HG02678 (cell line): Measurements from ENCODE around the gene TP53INP2.
"Not testable (repeated sequence)": the region's sequence is repeated elsewhere in the genome, so short reads cannot be mapped to it uniquely, and the experiment has no call there.

Source experiments
- ATAC-seq: cut with Tn5 transposase; IDR thresholded peaks from one replicate; pipeline ENCODE4 v1.9.1; 2021; ENCODE audit warnings: mild to moderate bottlenecking, moderate library complexity; ENCODE audit not compliant: unreplicated experiment

TP53INP2 gene

GRCh38 chr20:34705397-34706301 is 1.5 kb downstream of the TP53INP2 start:
- ATAC-seq: no peak

DNA sequence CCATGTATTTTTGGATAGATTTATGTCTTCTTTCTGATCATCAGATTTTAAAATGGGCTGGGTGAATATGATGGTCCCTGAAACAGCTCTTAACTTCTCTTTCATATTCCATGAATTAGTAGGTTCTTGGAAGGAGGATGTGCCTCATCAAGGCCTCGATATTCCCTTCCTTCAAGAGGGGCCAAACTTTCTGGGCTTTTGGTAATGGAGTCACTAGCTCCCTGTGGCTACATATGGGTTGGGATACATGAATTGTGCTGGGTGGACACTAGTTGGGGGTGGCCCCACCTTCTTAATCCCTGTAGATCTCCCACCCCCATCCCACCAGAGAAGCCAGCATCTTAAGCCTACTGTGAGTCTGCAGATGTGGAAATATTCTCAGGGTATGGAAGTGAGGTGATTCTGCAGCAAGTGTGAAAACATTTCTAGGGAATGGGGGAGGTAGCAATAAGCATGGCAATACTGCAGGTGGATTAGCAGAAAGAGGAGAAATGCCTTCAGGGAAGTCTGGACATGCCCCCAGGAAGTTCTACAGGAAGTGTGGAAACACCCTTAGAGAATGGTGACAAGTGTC is 2.2 kb downstream of the TP53INP2 start:
- ATAC-seq: no peak

DNA sequence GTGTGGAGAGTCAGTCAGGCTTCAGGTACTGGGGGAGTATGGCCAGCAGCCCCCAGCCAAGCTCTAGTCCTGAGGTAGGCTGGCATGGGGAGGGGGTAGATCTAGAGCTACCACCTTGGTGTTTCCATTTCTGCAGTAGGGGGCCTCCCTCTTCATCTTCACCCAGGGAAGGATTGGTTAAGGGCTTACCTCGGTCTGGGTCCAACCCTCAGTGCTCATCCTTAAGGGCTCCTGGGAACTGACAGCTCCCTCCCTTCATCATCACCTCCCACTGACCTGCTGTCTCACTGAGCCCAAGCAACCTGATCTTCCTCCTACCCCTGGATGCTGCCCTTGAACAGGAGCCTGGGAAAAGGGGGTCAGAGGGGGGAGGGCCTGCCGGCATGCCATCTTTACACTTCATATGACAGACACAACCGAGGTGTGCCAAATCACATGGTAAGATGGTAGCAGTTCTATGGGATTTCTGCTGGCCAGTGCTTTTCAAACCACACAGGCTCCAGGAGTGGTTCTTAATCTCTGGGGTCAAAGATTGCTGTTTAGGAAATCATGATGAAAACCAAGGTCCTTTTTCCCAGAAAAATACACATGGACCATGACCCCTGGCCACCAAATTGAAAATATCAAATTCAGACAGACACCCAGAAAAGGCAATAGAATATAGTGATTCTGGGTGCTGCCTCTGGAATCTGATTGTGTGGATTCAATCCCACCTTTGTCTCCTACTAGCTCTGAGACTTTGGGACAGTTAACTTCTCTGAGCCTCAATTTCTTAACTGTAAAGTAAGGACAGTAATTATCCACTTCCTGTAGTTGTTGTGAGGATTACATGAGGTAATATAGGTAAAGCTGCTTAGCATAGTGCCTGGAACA is 3.0 kb downstream of the TP53INP2 start:
- no peak for ATAC-seq

DNA sequence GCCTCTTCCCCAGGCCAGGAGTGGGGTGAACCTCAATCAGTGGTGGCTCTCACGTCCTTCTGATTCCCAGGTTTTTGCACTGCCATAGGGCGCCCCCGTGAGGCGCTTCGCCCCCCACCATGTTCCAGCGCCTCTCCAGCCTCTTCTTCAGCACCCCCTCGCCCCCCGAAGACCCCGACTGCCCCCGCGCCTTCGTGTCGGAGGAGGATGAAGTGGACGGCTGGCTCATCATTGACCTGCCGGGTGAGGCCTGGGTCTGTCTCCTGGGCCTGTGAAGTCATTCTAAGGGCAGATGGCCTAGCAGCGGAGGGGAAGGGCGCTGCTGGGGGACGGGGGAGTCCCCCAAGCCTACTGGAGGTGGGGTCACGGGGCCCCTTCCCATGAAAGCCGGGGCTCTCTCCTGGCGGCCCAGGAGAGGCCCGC is 4.5 kb downstream of the TP53INP2 start:
- ATAC-seq: no peak

DNA sequence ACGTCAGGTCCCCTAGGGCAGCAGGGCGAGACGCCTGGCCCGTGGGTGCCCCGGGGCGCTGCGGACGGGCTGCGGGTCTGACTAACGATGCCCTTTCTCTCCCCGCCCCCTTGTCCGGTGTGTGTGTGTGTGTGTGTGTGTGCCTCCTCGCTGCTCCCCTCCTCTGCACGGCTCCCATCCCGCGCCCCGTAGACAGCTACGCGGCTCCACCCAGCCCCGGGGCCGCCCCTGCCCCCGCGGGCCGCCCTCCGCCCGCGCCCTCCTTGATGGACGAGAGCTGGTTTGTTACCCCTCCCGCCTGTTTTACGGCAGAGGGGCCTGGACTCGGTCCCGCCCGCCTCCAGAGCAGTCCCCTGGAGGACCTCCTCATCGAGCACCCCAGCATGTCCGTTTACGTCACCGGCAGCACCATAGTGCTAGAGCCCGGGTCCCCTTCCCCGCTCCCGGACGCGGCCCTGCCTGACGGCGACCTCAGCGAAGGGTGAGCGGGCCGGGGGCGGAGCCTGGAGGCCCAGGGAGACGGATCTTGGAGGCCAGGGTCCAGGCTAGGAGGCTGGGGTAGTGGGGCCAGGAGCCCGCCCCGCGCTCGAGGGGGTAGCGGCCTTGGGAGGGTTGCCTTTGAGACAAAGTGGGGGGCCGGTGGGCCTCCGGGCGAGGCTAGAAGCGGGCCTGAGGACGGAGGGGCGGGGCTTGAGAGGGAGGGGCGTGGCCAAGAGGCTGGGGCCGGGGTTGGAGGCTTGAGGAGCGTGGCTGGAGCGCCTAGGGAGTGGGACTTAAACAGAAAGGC is 5.1 kb downstream of the TP53INP2 start:
- ATAC-seq: peak; percentile 52

DNA sequence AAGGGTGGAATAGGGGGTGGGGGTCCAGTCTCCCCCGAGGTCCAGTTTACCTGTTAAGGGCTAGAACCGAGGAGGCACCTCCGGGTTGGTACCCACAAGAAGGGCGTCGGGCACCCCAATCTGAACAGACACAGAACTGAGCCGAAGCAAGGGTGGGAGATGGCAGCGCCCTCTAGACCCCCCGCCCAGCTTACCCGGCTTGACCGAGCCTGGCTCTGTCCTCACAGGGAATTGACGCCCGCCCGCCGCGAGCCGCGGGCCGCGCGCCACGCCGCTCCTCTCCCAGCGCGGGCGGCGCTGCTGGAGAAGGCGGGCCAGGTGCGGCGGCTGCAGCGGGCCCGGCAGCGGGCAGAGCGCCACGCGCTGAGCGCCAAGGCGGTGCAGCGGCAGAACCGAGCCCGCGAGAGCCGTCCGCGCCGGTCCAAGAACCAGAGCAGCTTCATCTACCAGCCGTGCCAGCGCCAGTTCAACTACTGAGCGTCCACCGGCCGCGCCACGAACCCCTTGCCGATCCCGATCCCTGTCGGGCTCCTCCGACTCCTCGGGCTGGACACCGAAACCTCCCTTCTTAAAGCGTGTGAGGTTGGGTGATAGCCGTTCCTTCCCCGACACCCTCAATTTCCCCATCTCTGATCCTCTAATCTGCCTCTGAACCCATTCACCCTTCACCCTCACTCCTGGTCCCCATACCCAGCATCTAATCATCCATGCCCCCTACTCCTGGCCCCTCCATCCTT is 5.9 kb downstream of the TP53INP2 start:
- ATAC-seq: peak; percentile 45

- ATAC-seq: no peak
These were observed 6.4 kb downstream of the TP53INP2 start for GRCh38 chr20:34710568-34710839.

DNA sequence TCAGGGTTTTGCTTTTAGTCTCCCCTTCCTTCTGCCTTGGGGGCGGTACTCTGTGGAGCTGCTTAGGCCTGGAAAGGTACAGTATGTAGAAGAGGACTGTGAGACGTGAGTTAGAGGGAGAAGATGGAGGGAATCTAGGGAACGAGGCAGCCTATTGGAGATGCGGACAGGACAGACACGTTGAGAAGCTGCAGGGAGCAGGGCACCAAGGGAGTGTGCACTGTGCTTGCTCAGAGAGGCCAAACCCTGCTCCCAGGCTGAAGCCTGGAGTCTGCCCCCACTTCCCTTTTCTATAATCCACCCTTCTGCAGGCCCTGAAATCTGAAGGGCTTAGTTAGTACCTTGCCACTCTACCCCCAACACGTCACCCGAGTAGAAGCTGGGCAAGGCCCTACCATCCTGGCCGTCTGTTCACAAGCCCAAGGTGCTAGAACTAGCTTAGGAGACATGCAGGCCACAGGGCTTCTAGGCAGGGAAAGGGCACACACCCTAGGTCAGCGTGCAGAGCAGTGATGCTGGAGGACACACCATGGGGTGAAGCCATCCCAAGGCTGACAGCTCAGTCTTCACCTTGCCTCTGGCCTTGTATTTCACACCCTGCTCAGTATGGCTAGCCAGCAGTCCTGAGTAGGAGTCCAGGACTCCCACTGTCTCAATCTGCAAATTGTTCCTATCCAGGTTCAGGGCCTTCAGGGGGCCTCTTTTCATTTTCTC is 6.9 kb downstream of the TP53INP2 start:
- no peak for ATAC-seq

- ATAC-seq: no peak
These were observed 7.8 kb downstream of the TP53INP2 start for GRCh38 chr20:34711813-34712430.

DNA sequence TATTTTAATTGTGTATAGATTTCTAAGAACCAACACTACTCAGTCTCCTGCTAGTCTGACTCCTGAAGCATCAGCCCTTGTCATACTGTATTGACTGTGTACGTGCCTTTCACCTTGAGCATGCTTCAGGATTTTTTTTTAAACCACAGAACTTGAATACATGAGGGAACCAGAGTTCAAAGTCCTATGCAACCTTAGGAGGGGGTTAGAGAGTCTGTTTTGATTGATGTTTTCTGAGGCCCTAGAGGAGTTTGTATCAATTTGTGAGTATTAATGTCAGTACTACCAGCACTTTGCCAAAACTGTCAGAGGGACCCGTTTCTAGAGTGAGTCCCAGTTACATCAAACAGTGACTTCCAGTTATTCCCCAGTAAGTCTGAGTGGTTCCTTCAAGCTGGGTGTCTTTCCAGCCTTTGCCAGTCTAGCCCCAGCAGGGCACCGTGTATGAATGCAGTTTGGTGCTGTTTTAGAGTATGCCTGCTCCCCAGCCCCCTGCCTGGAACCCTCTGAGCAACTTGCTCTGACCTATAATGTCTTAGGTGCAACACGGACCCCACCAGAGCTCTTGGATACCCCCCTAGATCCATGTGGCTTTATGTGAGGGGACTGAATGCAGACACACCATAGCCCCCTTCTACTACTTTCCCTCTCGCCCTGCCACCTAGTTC is 8.5 kb downstream of the TP53INP2 start:
- no peak for ATAC-seq

- ATAC-seq: no peak
These were observed 9.2 kb downstream of the TP53INP2 start for GRCh38 chr20:34713194-34713943.

- not testable (repeated sequence) for ATAC-seq
These were observed 9.9 kb downstream of the TP53INP2 start for GRCh38 chr20:34713944-34714515.

- ATAC-seq: no peak
These were observed 11.2 kb downstream of the TP53INP2 start for GRCh38 chr20:34715384-34715783.

DNA sequence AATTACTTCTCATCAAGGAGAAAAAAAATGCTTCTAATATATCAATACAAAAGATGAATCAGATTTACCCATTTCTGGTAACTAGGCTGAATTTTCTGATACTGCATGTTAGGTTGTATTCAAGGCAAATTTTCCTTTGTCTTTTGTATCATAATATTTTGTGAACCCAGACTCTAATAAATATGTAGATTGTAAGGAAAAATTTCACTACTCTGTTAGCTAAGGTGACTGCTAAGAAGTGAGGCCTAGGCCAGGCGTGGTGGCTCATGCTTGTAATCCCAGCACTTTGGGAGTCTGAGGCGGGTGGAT is 12.7 kb downstream of the TP53INP2 start:
- ATAC-seq: no peak

DNA sequence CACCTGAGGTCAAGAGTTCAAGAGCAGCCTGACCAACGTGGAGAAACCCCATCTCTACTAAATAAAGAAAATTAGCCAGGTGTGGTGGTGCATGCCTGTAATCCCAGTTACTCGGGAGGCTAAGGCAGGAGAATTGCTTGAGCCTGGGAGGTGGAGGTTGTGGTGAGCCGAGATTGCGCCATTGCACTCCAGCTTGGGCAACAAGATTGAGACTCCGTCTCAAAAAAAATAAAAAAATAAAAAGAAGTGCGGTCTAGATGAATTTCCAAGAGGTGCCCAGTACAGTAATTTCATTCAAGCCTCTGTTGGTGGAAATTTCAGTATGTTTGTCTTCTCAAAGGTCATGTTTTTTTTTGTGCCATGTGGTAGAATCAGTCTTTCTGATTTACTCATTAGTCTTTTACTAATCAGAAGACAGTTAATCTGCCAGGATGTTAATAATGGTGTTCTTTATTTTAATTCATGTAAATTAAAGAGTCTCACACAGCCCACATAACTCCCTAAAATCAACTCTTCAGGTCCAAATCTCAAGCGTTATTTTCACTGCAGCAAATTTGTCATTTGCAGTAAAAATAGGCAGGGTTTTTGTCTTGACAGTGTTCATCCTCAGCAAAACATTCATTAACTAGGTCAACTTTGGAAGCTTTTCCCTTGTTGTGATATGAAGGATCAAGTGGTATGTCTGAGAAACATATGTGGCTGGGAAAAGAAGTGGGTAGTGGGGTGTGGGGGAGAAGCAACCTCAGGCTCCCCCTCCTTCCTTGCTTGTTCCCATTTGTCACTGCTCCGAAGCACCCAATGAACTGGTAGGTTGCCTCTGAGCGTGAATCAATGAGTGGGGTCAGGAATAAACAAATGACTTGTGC is 13.3 kb downstream of the TP53INP2 start:
- no peak for ATAC-seq

DNA sequence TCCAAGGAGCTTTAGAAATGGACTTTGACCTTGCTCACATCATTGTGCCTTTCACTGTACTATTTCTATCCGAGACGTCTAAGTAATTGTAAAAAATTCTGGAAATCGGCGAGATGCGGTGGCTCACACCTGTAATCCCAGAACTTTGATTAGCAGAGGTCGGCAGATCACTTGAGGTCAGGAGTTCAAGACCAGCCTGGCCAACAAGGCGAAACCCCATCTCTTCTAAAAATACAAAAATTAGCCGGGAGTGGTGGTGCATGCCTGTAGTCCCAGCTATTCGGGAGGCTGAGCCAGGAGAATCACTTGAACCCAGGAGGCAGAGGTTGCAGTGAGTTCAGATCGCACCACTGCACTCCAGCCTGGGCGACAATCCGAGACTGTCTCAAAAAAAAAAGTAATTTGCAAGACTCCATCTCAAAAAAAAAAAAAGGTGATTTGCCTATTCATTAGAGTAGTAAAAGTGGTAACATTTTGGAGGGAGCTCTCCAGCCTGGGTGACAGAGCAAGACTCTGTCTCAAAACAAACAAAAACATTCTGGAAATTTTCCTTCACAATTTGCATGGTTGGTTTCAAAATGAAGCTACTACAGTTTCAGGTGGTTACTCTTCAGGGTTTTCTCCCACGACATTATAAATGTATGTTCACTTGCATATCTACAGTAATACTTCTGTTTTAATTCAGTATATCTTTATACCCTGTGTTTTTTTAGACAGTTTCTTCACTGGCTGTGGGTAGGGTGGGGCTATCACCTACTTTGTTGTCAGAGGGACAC is 15.3 kb downstream of the TP53INP2 start:
- peak; percentile 92 for ATAC-seq
